Activated CD8-positive, alpha-beta T cell treated with anti-CD3 and anti-CD28 coated beads for 36 hours (primary cell): Measurements from ENCODE around the gene LMTK3. TPM values are rescaled to one million over a fixed set of nuclear protein-coding genes. Genes with fewer than 3 reads are reported as not detected.

ENCODE experiments used
- ATAC-seq: fragments of 200-7000 bp; cut with Tn5 transposase; one replicate; pipeline ENCODE4 v1.10.0; 2021; ENCODE audit warnings: mild to moderate bottlenecking, moderate library complexity
- CTCF ChIA-PET: fragments of 350-600 bp; sonication (Branson Sonifier 250); formaldehyde crosslinking; loops from one replicate; lab custom pipeline; 2021; ENCODE audit warnings: antibody characterized with exemption; lab: Charles Lee
- POLR2A ChIA-PET: fragments of 350-600 bp; sonication (Branson Sonifier 250); formaldehyde crosslinking; loops from one replicate; lab custom pipeline; 2021; ENCODE audit warnings: antibody characterized with exemption; lab: Charles Lee
- DNase-seq: peaks from one replicate; pipeline ENCODE4 v3.0.0-alpha.2; 2020
- H3K27ac Mint-ChIP-seq: one replicate; pipeline ENCODE4 v1.8.0; 2021; ENCODE audit warnings: mild to moderate bottlenecking, mixed read lengths
- H3K27me3 Mint-ChIP-seq: one replicate; pipeline ENCODE4 v1.8.0; 2021; ENCODE audit warnings: mixed read lengths
- H3K36me3 Mint-ChIP-seq: one replicate; pipeline ENCODE4 v1.8.0; 2021; ENCODE audit warnings: low read depth, mixed read lengths
- H3K4me1 Mint-ChIP-seq: one replicate; pipeline ENCODE4 v1.8.0; 2021; ENCODE audit warnings: low read depth, mixed read lengths
- H3K4me3 Mint-ChIP-seq: one replicate; pipeline ENCODE4 v1.8.0; 2021; ENCODE audit warnings: mild to moderate bottlenecking, moderate library complexity, mixed read lengths
- H3K9me3 Mint-ChIP-seq: one replicate; pipeline ENCODE4 v1.8.0; 2021; ENCODE audit warnings: mixed read lengths
- CTCF ChIP-seq: fragments of 200-600 bp; IDR thresholded peaks from one replicate; pipeline ENCODE4 v1.8.0; 2022; ENCODE audit warnings: antibody characterized with exemption, mild to moderate bottlenecking
- intact Hi-C: fragments of 100-400 bp; cut with micrococcal nuclease; formaldehyde crosslinking; loops from one replicate; pipeline ENCODE4 v1.10.0; 2022
- total RNA-seq, 2 experiments: library from RNA; stranded (reverse); gene quantifications; one replicate each; pipeline ENCODE4 v1.2.3, GENCODE V29; 2021

The LMTK3 gene
- total RNA-seq, 2 experiments from 2014 or later: 3.4 to 4.0 TPM

- H3K4me3 Mint-ChIP-seq: no peak within 1 kb of the TSS
- ChIA-PET POLR2A (interaction anchor here (0.6 to 1.2 kb wide), 4 partner anchors 9 to 64 kb away, joined by 3 read pairs; partner anchors contain the start of genes GRWD1 and KDELR1), CTCF (no interaction called here)
- no peaks in the 10 kb centered on the region for H3K27me3 Mint-ChIP-seq
- H3K9me3 Mint-ChIP-seq: no peaks in the 10 kb centered on the region
- no peak for DNase-seq
- no peak for TF ChIP-seq CTCF
- H3K36me3 Mint-ChIP-seq: peaks cover 44% of the 10 kb centered on the region
- ATAC-seq: no peak
- no peak within 1 kb of the TSS for H3K27ac Mint-ChIP-seq
- intact Hi-C loops: no loop called here
- H3K4me1 Mint-ChIP-seq: peaks cover 12% of the 10 kb centered on the region
These were observed 56.3 kb downstream of the LMTK3 start, which contains the start of gene KCNJ14 for GRCh38 chr19:48455171-48455907. KCNJ14 (plus strand) TSS chr19:48455574; CDS start chr19:48461725, 6,151 bp downstream.

- H3K27ac Mint-ChIP-seq: no peak overlapping the region
- H3K27me3 Mint-ChIP-seq: no peaks in the 10 kb centered on the region
- no peak for TF ChIP-seq CTCF
- ChIA-PET CTCF (no interaction called here), POLR2A (interaction anchor here (1.2 kb wide), 1 partner anchor 47 kb away, joined by 3 read pairs; no protein-coding TSS in a partner anchor)
- intact Hi-C loops: no loop called here
- no peak for DNase-seq
- H3K4me3 Mint-ChIP-seq: no peak overlapping the region
- no peak for ATAC-seq
- H3K9me3 Mint-ChIP-seq: no peaks in the 10 kb centered on the region
- H3K4me1 Mint-ChIP-seq: peaks cover 12% of the 10 kb centered on the region
- H3K36me3 Mint-ChIP-seq: peaks cover 42% of the 10 kb centered on the region
These were observed 57.4 kb downstream of the LMTK3 start for GRCh38 chr19:48454150-48454730.

- ChIA-PET POLR2A (interaction anchor here (0.6 to 1.0 kb wide), 2 partner anchors 10 to 100 kb away, joined by 3 read pairs; no protein-coding TSS in a partner anchor), CTCF (interaction anchor here (1.7 kb wide), 1 partner anchor 37 kb away, joined by 3 read pairs; no protein-coding TSS in a partner anchor)
- no peak overlapping the region for H3K27ac Mint-ChIP-seq
These were observed 59.1 kb downstream of the LMTK3 start for GRCh38 chr19:48452289-48453190.

GRCh38 chr19:48451624-48452023, 60.0 kb downstream of the LMTK3 start:
- no peak for ATAC-seq

More at GRCh38 chr19:48452289-48453190, 59.1 kb downstream of the LMTK3 start:
- peaks cover 22% of the 10 kb centered on the region for H3K4me1 Mint-ChIP-seq
- no peaks in the 10 kb centered on the region for H3K9me3 Mint-ChIP-seq
- DNase-seq: no peak
- H3K27me3 Mint-ChIP-seq: no peaks in the 10 kb centered on the region
- intact Hi-C loops: no loop called here
- no peak for ATAC-seq
- H3K36me3 Mint-ChIP-seq: peaks cover 51% of the 10 kb centered on the region
- H3K4me3 Mint-ChIP-seq: no peak overlapping the region
- TF ChIP-seq CTCF: no peak

More at GRCh38 chr19:48451624-48452023, 60.0 kb downstream of the LMTK3 start:
- TF ChIP-seq CTCF: no peak
- no peak for DNase-seq
- H3K9me3 Mint-ChIP-seq: no peaks in the 10 kb centered on the region
- H3K27ac Mint-ChIP-seq: no peak overlapping the region
- POLR2A ChIA-PET: interaction anchor here (1.0 to 1.6 kb wide), 3 partner anchors 11 to 166 kb away, joined by 3 to 5 read pairs (median 3); no protein-coding TSS in a partner anchor
- H3K4me3 Mint-ChIP-seq: no peak overlapping the region
- no peaks in the 10 kb centered on the region for H3K27me3 Mint-ChIP-seq
- intact Hi-C loops: no loop called here
- peaks cover 26% of the 10 kb centered on the region for H3K4me1 Mint-ChIP-seq
- CTCF ChIA-PET: interaction anchor here (1.7 kb wide), 1 partner anchor 38 kb away, joined by 3 read pairs; no protein-coding TSS in a partner anchor
- peaks cover 49% of the 10 kb centered on the region for H3K36me3 Mint-ChIP-seq
